ENCODE results near the gene SLC16A4. TPM values are rescaled to one million over a fixed set of nuclear protein-coding genes. Genes with fewer than 3 reads are reported as not detected.
"Not testable (repeated sequence)": the region's sequence is repeated elsewhere in the genome, so short reads cannot be mapped to it uniquely, and the experiment has no call there.

Gene SLC16A4
- total and polyA plus RNA-seq, 10 donors: 1.5 to 6.9 (median 4.8) TPM

DNA sequence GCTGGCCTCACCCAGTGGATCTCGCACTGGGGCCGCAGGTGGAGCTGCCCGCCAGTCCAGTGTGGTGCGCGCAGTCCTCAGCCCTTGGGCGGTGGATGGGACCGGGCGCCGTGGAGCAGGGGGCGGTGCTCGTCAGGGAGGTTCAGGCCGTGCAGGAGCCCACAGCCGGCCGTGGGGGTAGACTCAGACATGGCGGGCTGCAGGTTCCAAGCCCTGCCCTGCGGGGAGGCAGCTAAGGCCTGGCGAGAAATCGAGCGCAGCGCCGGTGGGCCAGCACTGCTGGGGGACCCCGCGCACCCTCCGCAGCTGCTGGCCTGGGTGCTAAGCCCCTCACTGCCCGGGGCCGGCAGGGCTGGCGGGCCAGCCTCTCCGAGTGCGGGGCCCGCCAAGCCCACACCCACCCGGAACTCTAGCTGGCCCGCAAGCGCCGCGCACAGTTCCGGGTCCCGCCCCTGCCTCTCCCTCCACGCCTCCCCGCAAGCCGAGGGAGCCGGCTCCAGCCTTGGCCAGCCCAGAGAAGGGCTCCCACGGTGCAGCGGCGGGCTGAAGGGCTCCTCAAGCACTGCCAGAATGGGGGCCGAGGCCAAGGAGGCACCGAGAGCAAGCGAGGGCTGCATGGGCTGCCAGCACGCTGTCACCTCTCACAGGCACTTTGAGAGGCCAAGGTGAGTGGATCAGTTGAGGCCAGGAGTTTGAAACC lies 5.6 kb upstream of the SLC16A4 start:
- H3K4me1 ChIP-seq; DNase-seq; H3K27ac ChIP-seq; intact Hi-C loops (cut with DNase I; ENCODE audit: low total_unique reads); H3K4me3 ChIP-seq; H3K27me3 ChIP-seq (replicated peaks in 1 of 7); H3K9me3 ChIP-seq: not testable (repeated sequence)
- H3K36me3 ChIP-seq: peaks cover 0 to 76% (median 38%) of the 10 kb centered on the region in 6 donors
- TF ChIP-seq POLR2AphosphoS5 (IDR thresholded peaks at IDR 0.05): peak in 1 of 3 donors; percentile 57
- 96 to 98% (median 97%) methylated on average over 31 to 48 of the region's 48 CpGs for WGBS, 5 donors

DNA sequence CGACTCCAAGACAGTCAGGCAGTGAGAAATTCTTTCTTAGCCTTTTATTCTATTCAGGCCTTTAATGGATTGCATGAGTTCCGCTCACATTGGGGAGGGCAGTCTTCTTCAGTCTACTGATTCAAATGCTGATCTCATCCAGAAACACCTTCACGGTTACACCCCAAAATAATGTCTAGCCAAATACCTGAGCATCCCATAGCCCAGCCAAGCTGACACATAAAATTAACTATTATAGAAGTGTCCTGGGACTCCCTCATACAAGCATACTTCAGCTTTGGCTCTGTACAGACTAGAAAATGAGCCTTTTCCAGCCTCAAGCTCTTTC lies 3.6 kb upstream of the SLC16A4 start:
- TF ChIP-seq, protein P1, sequence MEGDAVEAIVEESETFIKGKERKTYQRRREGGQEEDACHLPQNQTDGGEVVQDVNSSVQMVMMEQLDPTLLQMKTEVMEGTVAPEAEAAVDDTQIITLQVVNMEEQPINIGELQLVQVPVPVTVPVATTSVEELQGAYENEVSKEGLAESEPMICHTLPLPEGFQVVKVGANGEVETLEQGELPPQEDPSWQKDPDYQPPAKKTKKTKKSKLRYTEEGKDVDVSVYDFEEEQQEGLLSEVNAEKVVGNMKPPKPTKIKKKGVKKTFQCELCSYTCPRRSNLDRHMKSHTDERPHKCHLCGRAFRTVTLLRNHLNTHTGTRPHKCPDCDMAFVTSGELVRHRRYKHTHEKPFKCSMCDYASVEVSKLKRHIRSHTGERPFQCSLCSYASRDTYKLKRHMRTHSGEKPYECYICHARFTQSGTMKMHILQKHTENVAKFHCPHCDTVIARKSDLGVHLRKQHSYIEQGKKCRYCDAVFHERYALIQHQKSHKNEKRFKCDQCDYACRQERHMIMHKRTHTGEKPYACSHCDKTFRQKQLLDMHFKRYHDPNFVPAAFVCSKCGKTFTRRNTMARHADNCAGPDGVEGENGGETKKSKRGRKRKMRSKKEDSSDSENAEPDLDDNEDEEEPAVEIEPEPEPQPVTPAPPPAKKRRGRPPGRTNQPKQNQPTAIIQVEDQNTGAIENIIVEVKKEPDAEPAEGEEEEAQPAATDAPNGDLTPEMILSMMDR (IDR thresholded peaks at IDR 0.05 in 8 of 11, conservative IDR thresholded peaks at IDR 0.05 in 3 of 11): no peak
- TF ChIP-seq POLR2A (IDR thresholded peaks at IDR 0.05): no peak
- TF ChIP-seq POLR2AphosphoS5 (IDR thresholded peaks at IDR 0.05): no peak
- H3K4me1 ChIP-seq: no peaks in the 10 kb centered on the region
- intact Hi-C loops (cut with DNase I; ENCODE audit: low total_unique reads): no loop called here
- H3K27ac ChIP-seq: peak overlapping the region in 1 of 8 donors; percentile 5
- no peak overlapping the region for H3K4me3 ChIP-seq
- 89 to 99% (median 95%) methylated on average over 3 of the region's 3 CpGs for WGBS, 5 donors
- no peak for DNase-seq
- H3K9me3 ChIP-seq: peaks cover 0 to 5% (median 0%) of the 10 kb centered on the region in 8 donors
- no peaks in the 10 kb centered on the region for H3K27me3 ChIP-seq (replicated peaks in 1 of 7)
- H3K36me3 ChIP-seq: peaks cover 0 to 56% (median 19%) of the 10 kb centered on the region in 6 donors

DNA sequence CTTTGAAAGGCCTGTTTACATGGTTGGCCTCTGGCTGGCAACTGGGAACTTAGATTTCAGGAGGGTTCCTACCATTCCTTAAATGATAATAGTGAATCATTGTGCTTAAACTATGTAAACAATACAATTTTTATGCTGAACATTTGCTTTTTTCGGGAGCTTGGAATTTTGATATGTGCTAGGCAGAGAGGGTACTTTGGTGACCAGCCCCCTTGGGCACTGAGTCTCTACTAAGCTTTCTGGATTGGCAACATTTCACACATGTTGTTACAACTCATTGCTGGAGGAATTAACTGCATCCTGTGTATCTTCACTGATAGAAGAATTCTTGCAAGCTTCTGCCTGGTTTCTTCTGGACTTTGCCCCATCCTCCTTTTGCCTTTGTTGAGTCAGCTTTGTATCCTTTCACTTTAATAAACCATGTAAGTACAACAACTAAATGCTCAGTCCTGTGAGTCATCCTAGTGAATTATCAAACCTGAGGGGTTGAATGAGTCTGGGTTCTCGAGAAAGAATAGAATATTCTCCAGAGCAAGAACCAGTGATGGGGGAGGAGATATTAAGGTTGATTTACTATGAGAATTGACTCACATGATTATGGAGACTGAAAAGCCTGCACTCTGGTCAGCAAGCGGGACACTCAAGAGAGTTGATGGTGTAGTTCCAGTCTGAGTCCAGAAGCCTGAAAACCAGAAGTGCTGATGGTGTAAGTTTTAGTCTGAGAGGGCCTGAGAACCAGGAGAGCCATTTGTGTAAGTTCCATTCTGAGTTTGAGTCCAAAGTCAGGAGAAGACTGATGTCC lies 3.1 kb upstream of the SLC16A4 start:
- Histone ChIP-seq H3K4me3 (no peak overlapping the region), H3K36me3 (peaks cover 0 to 53% (median 16%) of the 10 kb centered on the region in 6 donors), H3K27ac (peak overlapping the region in 1 of 8 donors; percentile 5), H3K9me3 (peaks cover 0 to 5% (median 0%) of the 10 kb centered on the region in 8 donors), H3K4me1 (peaks cover 0 to 4% (median 0%) of the 10 kb centered on the region in 6 donors), H3K27me3 (replicated peaks in 1 of 7) (no peaks in the 10 kb centered on the region)
- WGBS, 5 donors: 67 to 93% (median 87%) methylated on average over 3 of the region's 3 CpGs
- TF ChIP-seq POLR2AphosphoS5 (IDR thresholded peaks at IDR 0.05) (no peak), POLR2A (IDR thresholded peaks at IDR 0.05) (no peak)
- TF ChIP-seq, protein P1 (IDR thresholded peaks at IDR 0.05 in 8 of 11, conservative IDR thresholded peaks at IDR 0.05 in 3 of 11): no peak
- intact Hi-C loops (cut with DNase I; ENCODE audit: low total_unique reads): no loop called here
- DNase-seq: no peak

DNA sequence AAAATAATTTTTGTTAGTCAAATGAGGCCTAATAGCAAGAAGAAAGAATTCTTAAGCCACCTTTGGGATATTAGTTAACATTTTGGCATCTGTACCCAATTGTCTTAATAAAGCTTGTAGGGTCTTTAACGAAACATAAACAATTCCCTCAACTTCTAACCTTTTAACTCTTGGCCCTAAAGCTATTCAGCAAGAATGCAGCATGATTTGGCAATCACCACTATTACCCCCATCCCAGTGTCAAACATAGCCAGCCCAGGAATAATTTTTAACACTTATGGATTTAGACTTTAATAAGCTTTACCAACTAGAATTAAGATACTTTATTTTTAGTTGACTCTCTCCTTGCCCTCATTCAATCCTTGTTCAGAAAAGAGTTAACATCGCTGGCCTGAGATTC lies 2.5 kb upstream of the SLC16A4 start:
- 82 to 87% (median 83%) methylated on average over 2 of the region's 2 CpGs for WGBS, 5 donors
- H3K27me3 ChIP-seq (replicated peaks in 1 of 7): no peaks in the 10 kb centered on the region
- H3K27ac ChIP-seq: no peak overlapping the region
- H3K4me1 ChIP-seq: peaks cover 0 to 10% (median 0%) of the 10 kb centered on the region in 6 donors
- DNase-seq: no peak
- H3K36me3 ChIP-seq: peaks cover 0 to 53% (median 10%) of the 10 kb centered on the region in 6 donors
- intact Hi-C loops (cut with DNase I; ENCODE audit: low total_unique reads): no loop called here
- H3K4me3 ChIP-seq: no peak overlapping the region
- TF ChIP-seq POLR2AphosphoS5 (IDR thresholded peaks at IDR 0.05): no peak
- TF ChIP-seq POLR2A (IDR thresholded peaks at IDR 0.05): no peak
- TF ChIP-seq, protein P1 (IDR thresholded peaks at IDR 0.05 in 8 of 11, conservative IDR thresholded peaks at IDR 0.05 in 3 of 11): no peak
- H3K9me3 ChIP-seq: peaks cover 0 to 5% (median 0%) of the 10 kb centered on the region in 8 donors

All from spleen (tissue), 11 donors.